COR-L47 (cell line): ENCODE data around the gene RPL5.

Experiments
- DNase-seq: peaks from one replicate; lab custom pipeline; 2025; lab: John Stamatoyannopoulos, UW

Gene RPL5

DNA sequence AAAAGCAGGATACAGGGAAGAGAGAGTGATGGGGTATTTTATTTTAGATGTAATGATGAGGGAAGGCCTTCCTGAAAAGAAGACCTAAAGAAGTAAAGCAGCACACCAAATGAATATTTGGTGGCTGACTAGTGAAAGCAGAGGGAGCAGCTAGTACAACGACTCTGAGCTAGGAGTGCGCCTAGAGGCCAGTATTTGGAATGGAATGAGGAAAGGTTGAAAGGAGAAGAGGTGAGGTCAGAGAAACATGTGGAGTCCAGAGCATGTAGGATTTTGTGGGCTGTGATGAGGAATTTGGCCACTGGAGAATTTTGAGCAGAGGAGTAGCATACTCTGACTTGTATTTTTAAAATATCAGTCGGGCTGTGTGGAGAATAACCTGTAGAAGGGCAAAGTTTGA is 11.8 kb upstream of the RPL5 start:
- no peak for DNase-seq

GRCh38 chr1:92820551-92820950 is 11.3 kb upstream of the RPL5 start:
- no peak for DNase-seq

DNA sequence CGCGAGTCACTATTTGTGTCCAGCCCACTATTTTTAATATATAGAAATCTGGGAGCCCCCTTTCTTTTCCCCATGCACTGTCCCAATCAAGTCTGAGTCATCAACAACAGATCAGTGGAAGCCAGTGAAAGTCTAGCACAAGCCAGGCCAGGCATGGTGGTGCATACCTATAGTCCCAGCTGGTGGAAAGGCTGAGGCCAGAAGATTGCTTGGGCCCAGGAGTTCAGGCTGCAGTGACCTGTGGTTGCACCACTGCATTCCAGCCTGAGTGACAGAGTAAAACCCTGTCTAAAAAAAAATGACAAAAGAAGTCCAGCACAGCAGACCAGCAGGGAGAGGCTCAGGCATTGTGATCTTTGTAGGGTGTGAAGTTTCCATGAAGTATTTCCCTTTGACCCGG is 9.0 kb upstream of the RPL5 start:
- DNase-seq: no peak

DNA sequence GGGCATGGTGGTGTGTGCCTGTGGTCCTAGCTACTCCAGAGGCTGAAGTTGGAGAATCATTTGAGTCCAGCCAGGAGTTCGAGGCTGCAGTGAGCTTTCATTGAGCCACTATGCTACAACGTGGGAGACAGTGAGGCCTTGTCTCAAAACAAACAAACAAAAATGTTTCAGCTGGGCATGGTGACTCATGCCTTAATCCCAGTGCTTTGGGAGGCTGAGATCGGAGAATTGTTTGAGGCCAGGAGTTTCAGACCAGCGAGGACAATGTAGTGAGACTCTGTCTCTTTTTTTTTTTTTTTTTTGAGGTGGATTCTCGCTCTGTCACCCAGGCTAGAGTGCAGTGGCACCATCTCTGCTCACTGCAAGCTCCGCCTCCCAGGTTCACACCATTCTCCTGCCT is 5.0 kb upstream of the RPL5 start:
- no peak for DNase-seq

GRCh38 chr1:92831368-92831761 is 475 bp upstream of the RPL5 start:
- no peak for DNase-seq

DNA sequence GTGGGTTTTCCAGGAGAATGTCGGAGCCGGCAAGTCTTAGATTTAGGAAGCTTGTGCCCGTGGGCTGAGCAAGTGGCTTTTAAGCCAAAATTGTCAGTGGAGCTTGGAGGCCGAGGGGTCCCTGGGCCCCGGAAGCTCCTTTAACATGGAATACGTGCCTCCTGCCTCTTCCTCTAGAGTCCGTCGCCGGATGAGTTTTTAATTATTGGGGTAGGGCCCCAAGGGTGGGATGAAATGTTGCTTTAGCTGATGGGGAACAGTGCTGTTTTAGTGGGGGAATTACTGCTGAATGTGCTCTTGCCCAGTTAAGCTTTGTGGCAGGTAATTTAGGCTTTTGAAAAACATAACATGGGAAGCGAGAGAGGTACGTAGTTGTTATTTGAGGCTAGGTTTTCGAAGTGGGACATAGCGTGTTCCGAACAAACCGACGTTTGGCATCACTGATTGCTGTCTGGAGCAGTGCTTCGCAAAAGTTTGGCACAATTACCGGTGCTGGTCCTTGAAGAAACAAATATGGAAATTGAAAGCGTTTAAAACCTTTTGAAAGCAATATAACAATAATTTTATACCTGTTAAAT is 786 bp downstream of the RPL5 start:
- DNase-seq: no peak

- DNase-seq: no peak
Measured at GRCh38 chr1:92833840-92834239, 2.0 kb downstream of the RPL5 start.

GRCh38 chr1:92834617-92835016 is 2.8 kb downstream of the RPL5 start:
- DNase-seq: no peak

DNA sequence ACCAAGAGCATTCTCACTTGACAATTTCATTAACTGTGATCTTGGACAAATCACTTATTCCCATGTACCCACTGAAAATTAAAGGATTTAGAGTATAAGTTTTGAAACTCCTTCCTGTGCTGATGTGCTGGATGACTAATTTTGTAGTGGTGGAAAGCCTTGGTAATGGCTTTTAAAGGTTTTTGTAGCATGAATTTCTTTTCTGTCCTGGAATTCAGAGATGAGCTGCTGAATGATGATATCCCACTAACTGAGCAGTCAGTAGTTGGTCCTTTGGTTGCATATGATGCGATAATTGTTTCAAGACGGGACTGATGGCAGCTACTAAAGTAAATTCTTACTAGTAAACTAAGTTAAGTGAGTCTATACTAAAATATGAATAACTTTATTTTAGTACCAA is 5.2 kb downstream of the RPL5 start:
- DNase-seq: no peak

- DNase-seq: no peak
Measured at GRCh38 chr1:92838519-92838918, 6.7 kb downstream of the RPL5 start.

DNA sequence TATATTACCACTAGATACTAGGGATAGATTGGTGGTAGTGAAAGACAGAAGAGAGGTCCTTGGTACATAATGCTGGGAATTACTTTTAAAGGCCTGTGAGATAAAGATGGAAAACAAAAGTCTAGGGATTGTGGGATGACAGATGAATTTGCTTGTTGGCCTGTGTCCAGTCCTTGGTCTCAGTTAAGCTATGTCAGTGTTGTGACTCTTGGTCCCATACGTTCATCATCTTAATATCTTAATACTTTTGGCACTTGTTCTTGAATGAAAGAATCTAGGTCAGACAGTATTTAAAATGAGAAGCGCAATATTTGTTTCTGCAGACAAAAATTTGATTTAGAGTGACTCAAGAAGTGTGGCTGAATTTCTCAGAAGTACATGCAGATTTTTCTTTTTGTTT is 7.6 kb downstream of the RPL5 start:
- no peak for DNase-seq

DNA sequence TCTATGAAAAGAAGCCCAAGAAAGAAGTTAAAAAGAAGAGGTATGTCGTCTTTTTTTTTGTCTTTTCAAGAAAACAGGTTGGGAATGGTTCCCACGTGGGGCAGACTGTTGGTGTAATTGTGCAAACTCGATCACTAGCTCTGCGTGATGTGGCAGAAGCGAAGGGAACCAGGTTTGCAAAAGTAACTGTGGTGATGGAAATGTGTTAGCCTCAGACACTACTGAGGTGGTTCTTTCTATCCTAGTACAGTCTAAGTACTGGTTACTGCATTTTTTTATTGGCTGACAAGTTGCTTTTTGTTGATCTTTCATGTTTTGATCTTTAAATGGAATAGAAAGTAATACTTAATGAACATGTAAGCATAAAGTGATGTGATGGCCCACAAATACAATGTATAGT is 8.8 kb downstream of the RPL5 start:
- DNase-seq: no peak

DNA sequence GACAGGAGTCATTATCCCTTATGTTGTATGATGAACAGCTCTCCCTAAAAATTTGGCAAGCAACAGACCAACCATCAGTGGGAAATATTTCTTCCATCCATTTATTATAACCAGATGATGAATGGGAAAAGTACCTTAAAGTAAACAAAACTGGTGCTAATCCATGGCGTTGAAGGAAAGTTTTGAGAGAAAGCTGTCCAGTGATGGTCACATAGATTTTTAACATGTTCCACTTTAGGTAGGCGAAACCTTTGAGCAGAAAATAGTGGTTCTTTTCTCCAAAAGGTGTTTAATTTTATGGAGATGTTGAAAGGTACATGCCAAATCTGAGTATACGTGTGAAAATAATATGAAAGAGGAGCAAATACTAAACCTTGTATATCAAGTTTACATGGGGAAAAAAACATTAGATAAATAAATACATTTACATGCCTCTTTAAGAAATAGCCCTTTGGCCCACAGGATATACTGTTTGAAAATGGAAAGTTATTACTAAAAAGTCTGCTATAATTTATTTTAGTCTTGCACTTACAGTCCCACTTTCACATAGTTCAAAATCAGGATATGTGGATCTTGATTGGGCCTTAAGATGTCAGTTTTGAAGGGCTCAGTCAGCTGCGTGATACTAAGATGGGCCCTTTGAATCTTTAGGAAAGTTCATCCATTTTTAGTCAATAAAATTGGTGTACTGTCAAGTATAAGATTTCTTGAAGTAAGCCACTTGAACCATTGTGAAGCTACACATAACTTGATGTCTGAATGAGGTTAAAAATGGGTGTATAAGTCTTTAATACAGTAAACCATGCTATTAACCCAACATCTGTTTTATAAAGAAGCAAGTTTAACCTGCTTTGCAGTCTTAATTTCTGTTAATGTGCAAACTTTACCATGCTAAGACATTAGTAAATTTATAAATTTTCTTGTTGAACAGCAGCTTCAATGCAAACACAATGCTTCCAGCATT is 10.5 kb downstream of the RPL5 start:
- no peak for DNase-seq

DNA sequence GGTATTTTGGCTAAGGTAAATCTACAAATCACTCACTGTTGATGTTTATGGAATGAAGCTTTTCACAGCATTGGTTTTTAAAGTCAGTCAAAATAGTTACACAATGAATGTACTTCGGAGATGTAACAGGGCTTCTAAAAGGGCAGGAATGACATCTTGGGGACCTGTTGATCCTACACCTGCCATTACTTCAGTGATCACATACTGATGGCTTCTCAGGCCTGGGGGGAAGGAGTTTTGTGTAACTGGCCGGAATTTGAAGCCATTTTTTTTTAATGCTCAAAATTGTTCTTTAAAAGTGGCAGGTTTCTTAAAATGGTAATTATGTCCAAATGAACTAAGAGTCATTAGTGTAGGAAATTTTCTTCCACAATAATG is 11.2 kb downstream of the RPL5 start:
- no peak for DNase-seq

DNA sequence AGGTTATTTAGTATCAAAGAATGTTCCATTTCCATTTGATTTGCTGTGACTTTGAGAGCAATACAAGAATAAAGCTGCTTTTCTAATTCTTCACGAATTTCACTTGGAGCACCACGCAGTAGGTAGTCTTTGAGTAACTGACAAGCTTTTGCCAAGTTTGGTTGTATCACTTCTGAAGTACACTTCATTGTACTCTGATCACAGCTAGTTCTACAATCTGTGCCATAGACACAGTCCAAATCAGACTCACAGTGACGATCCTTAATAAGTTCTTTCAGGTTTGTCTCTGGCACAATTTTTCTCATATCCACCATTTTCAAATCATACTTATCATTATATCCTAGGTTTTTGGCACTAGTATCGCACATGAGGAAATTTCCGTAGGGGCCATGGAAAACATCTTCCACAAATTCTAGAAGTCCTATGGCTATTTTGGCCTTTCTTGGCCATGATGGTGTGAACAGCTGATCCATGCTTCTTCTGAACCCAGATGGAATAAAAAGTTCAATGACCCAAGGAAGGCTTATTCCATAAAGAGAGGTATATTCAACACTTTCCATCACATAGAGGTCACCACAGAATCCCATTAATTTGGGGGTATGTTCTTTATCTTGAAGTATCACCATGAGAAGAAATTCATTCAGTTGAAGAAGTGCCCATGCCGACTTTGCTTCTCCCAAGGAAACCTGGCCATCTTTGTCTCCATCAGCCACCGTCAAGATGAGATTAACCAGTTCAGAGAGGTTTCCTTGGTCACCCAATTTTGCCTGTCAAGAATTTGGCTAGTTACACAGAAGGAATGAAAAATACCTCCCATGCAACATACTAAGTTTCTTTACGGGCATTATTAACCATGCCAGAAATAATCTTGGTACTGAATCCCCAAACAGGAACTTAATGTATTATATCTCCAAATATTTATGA is 11.9 kb downstream of the RPL5 start:
- DNase-seq: no peak

GRCh38 chr1:92844439-92844838 is 12.6 kb downstream of the RPL5 start:
- DNase-seq: no peak

DNA sequence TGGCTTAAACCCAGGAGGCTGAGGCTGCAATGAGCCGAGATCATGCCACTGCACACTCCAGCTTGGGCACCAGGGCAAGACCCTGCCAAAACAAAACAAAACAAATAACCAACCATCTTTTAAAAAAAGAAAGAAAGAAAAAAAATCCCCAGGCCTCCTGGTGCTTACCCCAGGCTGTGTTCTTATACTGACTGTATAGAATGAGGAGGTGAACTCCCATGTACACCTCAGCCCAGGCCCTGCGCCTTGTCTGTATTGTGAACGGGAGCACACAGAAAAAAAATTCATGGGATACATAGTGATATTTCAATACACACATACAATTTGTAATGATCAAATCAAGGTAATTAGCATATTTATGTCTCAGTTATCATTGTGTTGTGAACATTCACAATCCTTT is 14.1 kb downstream of the RPL5 start:
- DNase-seq: no peak

- DNase-seq: no peak
Measured at GRCh38 chr1:92848201-92848600, 16.4 kb downstream of the RPL5 start.

DNA sequence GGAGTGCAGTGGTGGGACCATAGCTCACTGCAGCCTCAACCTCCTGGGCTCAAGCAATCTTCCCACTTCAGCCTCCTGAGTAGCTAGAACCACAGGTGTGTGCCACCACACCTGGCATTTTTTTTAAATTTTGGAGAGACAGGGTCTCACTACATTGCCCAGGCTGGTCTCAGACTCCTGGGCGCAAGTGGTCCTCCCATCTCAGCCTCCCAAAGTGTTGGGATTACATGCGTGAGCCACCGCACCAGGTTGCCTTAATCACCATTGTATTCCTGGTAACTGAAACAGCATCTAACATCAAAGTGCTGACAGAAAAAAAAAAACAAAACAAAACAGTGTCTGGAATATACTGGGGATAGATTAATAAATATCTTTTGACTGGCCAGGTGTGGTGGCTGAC is 18.2 kb downstream of the RPL5 start:
- DNase-seq: no peak

DNA sequence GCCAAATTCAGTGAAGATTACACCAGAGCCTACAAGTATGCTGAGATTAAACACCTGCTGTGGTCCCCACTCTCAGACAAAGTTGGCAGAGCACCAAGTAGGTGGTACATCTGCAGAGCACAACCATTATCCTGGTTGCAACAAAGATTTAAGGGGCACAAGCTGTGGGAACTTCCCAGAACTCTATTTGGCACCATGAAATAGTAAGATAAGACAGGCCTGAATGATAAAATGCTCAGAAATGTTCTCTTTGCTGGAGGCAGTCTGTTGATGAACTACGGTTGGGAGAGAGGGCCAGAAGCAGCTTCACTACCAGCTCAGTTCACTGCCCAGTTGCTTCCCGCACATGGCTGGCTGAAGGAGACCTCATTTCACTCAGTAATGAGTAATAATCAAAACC is 19.9 kb downstream of the RPL5 start:
- DNase-seq: peak; percentile 43

GRCh38 chr1:92853299-92853698 is 21.5 kb downstream of the RPL5 start:
- DNase-seq: no peak

- DNase-seq: no peak
Measured at GRCh38 chr1:92854101-92854785, 22.4 kb downstream of the RPL5 start.
